ENCODE measurements around the gene ESPNL.

The ESPNL gene

DNA sequence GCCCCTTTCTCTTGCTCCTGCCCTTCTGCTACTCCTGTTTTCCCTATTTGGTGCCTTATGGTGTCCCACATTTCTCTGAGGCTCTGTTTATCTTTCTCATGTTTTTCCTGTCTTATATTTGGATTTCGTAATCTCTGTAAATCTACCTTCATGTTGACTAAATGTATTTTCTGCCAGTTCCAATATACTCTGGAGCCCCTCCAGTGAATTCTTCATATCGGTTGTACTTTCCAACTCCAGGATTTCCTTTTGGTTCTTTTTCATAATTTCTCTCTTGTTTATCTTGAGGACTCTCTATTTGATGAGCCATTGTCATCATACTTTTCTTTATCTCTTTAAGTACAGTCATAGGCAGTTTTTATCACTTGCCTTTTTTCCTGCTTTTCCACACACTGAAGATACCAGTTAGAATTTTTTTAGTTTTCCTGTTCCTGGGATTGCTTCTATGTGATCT is 20.2 kb upstream of the ESPNL start:
- no peak for DNase-seq

DNA sequence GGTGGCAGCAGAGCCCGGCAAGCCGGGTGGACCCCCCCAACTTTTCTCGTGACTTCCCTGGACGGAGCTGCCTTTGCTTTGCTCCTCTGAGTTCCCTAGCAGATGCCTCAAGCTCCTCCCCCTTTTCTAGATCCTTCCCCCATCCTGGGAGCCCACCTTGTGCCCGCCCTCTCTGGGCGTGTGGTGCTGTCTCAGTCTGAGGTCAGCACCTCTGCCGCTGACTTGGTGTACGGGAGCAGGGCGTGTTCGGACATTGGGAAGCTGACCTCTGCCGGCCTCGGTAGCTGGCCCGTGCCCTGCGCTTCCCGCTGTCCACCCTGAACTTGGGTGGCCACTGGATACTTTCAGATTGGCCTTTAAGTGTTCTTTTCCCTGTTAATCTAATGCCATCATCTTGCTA is 19.6 kb upstream of the ESPNL start:
- DNase-seq: no peak

DNA sequence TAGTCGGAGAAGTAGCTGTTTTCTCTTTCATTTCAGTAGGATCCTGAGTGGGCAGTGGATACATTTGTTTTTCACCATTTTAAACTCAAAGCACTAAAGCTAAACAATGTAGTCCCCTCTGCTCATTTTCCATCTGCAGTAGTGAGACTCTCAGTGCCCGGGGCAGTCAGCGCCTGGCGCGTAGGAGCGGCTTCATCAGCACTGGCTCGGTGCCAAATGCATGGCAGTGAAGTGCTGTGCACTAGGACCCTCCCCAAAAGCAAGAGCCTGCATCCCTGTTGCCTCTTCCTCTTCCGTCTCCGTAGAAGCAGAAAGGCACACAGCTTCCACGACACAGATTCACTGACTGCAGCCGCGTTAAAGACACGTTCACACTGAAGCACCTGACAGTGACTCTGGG is 19.0 kb upstream of the ESPNL start:
- peak in 6 of 56 donors; percentile 1 to 36 (median 22) for DNase-seq

DNA sequence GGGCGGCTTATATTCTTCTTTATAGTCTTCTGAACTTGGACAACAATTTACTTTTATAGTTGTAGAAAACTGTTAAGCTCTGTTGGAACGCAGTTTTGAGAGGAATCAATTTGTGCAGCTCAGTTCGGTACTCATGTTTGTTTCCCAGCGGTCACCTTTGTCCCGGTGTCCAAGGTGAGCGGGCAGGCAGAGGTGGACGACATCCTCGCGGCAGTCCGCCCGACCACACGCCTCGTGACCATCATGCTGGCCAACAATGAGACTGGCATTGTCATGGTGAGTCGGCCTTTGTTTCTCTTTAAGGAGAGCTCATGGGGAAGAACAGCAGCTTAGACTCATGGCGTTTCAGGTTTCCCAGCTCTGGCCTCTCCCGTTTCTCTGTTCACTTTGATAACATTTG is 18.6 kb upstream of the ESPNL start:
- peak in 1 of 56 donors; percentile 14 for DNase-seq

DNA sequence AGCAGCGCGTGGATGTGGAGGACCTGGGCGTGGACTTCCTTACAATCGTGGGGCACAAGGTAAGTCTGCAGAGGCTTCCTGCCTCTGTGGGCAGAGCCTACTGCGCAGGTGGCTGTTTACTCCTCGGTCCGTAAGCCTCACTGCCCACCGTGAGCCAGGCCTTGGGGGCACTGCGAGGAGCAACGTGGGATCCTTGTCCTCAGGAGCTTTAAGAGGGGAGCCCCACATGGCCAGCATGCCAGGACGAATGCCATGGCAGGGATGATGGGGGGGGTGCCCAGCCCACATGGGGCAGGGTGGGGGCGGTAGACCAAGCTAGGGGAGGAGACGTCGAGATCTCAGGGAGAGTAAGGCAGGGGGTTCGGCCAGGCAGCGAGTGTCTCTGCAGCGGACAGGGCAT is 18.0 kb upstream of the ESPNL start:
- no peak for DNase-seq

DNA sequence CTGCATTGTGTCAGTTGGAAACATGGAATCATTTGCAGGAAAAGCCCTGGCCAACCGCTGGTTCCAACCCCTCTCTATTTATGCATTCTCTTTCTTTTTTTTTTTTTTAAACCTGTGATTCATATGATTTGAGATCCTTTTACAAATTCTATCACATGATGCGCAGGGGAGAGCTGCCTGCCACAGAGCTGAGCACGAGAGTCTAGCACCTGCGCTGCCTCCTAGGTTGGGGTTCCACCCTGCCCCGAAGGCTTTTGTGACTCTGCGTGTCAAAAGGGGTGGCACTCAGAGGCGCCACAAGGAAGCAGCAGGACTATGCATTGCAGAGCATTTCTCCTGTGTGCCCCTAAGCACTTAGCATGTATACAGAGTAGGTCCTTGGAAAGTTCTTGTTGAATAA is 17.3 kb upstream of the ESPNL start:
- no peak for DNase-seq

DNA sequence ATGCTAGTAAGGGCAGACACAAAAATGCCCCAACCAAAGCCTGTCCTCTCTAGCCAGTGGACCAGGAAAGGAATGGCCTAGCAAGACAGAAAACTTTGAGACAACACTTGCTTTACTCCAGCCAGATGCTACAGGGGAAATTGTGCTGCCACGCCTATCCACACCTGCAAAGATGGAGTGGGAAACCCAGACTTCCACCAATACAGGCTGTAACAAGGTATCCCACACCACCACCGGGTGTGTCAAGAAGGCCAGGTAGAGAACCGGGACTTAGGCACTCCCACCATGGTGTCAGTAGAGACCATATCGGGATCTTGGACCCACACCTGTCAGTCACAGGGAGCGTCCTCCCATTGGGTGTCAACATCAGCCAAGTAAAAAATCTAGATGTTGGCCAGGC is 16.2 kb upstream of the ESPNL start:
- no peak for DNase-seq

DNA sequence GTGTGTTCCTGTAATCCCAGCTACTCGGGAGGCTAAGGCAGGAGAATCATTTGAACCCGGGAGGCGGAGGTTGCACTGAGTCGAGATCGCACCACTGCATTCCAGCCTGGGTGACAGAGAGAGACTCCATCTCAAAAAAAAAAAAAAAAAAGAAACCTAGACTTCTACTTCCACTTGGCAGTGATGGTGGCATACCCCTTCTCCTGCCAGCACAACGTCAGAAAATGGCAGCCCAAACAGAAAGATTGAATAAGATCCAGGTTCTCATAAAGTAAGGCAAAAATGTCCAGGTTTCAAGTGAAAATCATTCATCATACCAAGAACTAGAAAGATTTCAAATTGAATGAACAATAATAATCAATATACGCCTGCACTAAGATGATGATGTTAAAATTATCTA is 15.4 kb upstream of the ESPNL start:
- DNase-seq: no peak

DNA sequence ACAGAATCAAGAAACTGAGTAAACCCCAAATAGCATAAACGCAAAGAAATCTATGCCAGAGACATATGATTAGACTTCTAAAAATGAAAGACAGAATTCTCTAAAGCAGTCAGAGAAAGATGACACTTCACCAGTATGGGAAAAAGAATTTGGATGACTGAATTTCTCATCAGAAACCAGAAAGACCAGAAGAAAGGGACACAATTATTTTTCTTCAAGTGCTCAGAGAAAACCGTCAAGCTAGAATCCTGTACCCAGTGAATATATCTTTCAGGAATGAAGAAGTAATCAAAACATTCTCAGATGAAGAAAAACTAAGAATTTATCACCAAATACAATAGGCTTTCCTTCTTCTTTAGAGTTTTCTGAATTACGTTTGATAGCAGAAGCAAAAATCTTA is 14.2 kb upstream of the ESPNL start:
- DNase-seq: no peak

DNA sequence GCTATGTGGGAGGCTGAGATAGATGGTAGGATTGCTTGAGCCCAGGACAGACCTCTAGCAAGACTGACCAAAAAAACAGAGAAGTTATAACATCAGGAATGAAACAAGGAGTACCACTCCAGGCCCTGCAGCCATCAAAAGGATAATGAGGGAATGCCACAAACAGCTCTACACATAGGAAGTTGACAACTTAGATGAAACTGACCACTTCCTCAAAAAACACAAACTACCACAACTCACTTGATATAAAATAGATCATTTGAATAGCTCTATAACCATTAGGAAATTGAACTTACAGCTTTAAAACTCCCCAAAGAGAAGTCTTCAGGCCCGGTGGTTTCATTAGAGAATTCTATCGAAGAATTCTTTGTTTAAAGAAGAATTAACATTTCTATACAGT is 12.9 kb upstream of the ESPNL start:
- DNase-seq: no peak

DNA sequence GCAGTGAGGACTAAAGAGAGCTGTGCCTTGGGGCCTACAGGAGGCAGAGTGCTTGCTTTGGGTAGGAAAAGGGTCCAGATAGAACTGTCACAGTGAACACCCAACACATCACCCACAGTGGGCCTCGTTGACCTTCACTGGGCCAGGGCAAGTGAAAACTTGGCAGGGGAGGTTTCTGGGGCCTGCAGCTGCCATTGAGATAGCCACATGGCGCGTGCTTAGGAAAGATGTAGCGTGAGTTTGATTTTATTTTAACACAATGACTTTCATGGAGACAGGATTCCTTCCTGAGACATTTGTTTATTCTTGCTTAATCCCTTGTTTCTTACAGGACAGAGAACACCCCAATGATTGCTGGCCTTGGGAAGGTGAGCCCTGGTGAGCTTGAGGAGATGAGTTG is 9.3 kb upstream of the ESPNL start:
- DNase-seq: no peak

DNA sequence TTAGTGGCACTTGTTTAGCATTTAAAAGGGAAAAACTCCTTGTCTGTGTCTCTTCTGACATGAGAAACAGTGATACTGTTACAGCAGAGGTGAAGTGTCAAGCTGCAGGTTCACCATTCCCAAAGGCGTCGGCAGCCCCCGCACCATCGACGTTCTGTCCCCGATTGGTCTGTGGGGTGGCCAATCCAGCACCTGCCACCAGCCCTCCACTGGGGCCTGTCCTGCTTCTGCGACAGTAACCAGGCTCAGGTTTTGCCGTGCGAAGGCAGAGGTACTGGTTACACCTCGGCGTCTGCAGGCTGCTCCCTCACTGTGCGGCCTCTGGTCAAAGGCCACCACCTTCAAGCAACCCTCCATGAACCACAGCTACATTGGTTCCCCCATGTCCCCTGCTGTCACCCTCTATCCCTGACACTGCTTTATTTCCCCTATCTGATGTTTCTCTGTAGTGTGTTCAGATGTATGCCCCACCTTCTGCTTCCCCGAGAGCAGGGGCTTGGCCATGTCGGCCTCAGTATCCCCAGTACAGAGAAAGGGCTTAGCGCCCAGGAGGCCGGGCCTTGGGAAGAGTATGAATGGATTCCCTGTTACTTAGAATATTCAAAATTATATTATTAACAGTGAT is 8.6 kb upstream of the ESPNL start:
- DNase-seq: no peak

DNA sequence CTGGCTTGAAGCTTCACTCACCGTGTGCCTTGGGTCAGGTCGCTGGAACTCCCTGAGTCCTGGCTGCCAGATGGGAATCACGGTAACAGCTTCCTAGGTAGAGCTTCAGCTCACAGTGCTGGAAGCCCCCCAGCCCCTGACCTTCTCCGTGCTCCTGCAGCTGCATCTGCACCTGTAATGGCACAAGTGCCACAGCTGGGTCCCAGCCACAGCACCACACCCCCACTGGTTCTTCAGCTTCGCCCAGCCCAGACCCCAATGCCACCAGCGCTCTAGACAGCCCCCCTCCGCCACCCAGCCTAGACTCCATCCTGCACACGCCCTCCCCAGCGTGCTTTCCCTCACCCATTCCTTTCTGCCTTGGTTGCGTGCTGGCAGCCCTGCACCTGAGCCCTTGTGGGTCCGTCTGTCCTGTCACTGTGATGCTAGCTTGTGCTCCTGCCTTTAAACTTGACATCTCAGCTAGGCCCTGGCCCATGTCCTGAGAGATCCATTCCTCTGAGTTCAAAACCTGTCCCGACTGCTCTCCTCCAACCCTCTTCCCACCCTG is 7.6 kb upstream of the ESPNL start:
- DNase-seq: no peak

DNA sequence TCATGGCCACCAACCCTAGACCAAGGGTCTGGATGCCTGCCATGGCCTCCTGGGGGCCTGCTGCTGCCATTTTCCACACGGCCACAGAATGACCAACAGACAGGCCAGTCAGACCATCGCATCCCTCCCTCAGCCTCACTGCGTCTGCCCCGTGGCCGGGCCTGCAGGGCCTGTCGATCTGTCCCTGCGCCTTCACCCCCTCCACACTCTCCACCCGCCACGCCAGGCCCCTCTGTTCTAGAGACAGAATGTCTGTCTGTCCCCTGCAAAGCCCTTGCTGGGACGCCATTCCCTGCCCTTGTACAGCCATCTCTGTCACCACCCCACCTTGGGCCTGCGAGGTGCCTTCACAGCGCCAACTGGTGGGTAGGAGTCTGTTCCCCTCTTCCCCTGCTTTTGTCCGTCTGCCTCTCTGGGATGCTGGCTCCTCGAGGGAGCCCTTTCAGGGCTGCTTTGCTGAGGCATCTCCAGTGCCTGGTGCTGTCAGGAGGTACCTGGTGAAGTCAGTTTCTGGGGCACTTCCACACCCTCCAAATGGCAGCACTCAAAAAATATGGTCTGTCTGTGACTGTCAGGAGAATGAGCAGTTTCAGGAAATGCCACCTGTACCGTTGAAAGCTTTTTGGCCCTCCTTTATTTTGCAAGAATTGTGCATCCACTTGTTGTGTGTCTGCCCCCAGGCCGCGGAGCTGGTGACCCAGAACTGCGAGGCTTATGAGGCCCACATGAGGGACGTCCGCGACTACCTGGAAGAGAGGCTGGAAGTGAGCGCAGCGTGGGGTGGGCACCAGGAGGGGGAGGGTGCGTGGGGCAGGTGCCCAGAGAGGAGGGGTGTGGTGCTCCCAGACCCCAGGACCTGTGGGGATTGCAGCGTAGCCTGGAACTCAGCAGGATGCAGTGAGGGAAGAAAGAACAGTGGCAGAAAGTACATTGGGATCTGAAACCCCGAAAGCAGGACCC is 6.7 kb upstream of the ESPNL start:
- no peak for DNase-seq

DNA sequence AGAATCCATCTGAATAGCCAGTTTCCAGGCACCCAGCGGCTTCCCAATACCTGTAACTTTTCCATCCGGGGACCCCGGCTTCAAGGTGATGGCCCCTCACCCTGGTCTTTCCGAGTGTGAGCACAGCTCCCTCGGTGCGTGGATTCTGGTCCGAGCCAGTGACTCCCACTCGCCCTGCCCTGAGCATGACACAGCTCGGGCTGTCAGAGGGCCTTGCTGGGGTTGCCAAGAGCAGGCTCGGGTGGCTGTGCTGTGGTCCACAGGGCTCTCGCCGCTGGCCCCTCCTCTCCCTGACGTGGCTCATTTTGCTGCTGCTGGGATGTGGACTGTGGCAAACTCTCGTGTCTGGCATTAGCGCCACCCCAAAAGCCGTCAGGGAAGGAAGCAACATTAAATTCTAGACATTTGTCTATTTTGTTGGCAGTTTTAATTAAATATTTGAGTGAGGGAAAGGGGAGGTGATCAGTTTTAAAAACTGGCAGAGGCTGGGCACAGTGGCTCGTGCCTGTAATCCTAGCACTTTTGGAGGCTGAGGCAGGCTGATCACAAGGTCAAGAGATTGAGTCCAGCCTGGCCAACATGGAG is 5.6 kb upstream of the ESPNL start:
- DNase-seq: no peak

DNA sequence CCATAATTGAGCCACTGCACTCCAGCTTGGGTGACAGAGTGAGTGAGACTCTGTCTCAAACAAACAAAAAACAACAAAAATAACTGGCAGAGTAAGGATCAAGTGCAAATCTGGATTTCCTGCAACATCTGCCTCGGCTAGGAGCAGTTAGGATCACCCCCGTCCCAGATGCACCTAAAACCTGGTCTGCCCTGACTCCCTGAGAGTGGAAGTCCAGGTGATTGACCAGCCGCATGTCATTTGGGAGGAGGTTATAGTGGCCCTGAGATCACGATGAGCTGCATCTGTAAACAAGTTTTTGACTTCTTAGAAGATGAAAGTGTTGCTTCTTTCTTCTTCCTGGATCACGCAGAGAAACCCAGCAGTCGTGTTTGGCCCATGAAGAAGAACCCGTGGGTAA is 5.0 kb upstream of the ESPNL start:
- no peak for DNase-seq

DNA sequence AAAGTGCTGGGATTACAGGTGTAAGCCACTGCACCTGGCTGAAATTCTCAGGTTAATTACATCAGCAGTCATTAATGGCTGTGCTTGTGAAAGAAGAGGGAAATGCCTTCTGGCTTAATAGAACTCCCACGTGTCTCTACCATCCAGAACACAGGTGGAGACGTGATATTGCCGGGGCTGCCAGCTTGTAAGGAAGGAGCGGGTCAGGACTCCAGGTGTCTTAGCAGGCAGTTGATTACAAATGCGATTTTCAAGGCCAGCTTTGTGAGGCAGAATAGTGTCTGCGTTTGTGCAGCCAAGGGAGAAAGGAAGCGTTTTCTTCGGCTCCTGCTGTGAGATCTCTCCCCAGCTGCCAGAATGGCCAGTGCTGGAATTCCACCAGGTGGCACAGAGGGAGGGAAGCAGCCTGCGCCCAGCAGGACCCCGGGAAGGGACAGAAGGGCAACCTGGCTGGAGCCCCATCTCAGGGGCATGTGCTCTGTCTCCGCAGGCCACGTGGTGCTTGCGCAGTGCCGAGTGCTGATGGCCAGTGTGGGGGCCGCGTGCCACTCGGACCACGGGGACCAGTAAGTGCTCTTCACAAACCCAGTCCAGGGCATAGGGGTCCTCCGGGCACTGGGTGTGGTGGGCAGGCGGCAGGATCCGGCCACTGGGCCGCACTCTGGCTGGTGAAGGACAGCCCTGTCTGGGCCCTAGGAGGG is 3.7 kb upstream of the ESPNL start:
- DNase-seq: no peak

DNA sequence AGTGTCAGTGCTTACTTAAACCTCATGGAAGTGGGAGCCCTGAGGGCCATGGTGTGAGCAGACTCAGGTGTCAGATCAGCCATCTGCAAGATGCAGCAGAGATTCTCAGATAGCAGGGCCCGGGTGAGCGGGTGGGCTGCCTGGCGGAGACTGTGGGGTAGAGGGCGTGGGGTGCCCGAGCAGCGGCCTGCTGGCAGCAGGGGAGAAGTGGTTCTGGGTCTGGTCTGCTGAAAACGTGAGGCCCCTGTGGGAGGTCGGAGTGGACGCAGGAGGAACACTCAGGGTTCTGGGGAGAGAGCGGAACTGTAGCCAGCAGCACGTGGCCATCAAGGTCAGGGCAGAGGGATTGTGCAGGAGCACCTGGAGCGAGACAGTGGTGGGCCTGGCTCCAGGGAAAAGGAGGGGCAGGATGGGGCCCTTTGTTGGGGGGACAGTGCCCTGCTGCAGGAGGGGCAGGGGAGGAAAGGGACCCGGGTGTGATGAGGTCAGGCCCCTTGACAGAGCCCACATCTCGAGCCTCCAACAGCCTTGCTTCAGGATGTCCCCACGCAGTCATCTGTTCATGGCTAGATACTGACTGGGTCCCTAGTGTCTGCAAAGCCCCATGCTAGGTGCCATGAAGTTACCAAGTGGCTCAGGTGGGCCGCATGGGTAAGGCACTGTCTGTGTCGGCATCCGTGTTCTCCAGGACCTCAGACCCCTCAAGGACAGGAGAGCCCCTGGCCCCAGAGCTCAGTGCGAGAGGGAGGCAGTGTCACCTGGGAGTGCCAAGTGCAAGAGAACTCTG is 2.7 kb upstream of the ESPNL start:
- no peak for DNase-seq

DNA sequence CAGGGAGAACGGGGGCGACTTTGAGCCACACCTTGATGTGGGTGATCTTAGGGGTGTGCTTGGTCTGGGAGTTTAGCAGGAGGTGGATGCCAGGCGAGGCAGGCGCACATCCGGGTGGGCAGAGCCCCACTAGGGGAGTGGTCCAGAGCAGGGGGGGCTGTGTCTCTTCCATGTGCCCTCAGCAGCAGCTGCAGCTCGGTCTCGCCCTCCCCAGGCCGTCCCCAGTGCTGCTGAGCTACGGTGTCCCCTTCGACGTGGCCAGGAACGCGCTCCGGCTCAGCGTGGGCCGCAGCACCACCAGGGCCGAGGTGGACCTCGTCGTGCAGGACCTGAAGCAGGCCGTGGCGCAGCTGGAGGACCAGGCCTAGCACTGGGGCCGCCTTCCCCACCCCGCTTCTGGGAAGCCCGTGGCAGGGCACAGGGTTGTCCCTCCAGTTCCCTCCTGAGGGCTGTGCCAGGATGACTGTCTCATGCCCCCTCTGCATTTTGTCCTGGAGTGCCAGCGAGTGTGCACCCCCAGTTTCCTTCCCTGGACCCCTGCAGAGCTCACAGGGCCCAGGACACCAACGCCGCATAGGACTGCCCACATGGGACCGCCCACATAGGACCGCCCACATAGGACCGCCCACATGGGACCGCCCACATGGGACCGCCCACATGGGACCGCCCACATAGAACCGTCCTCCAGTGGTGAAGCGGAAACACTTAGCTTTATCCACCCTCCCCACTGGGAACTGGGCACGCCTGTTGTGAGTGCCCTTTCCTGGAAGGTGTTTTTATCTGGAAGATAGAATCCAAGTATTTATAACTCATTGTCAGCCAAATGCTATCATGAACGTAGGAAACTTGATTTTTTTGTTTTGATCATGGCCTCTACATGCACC is 1.9 kb upstream of the ESPNL start:
- DNase-seq: peak in 6 of 56 donors; percentile 19 to 88 (median 27)
